Left hindlimb (tissue), 1 donor: Measurements from ENCODE around the gene RAET1E.
"Not testable (repeated sequence)": the region's sequence is repeated elsewhere in the genome, so short reads cannot be mapped to it uniquely, and the experiment has no call there.

Experiments
- DNase-seq: peaks from one replicate; pipeline ENCODE4 v3.0.0-alpha.2; 2018

Gene RAET1E

GRCh38 chr6:149897855-149898744 lies at the start of gene RAET1E:
RAET1E (minus strand) TSS chr6:149898113; CDS start chr6:149890901, 7,212 bp downstream.
- DNase-seq = no peak

- not testable (repeated sequence) for DNase-seq
Observed at GRCh38 chr6:149947533-149947932, 49.6 kb upstream of the RAET1E start.

GRCh38 chr6:149946631-149947030 lies 48.7 kb upstream of the RAET1E start:
- DNase-seq = not testable (repeated sequence)

GRCh38 chr6:149945276-149945675 lies 47.4 kb upstream of the RAET1E start:
- DNase-seq = not testable (repeated sequence)

- not testable (repeated sequence) for DNase-seq
Observed at GRCh38 chr6:149943321-149943720, 45.4 kb upstream of the RAET1E start.

- DNase-seq = no peak
Observed at GRCh38 chr6:149942461-149942829, 44.5 kb upstream of the RAET1E start.

GRCh38 chr6:149941583-149942460 lies 43.9 kb upstream of the RAET1E start, which contains the start of gene ULBP2:
ULBP2 (plus strand) TSS chr6:149942014; CDS start chr6:149942073, 59 bp downstream.
- peak; percentile 91 for DNase-seq

- DNase-seq = no peak
Observed at GRCh38 chr6:149940672-149940982, 42.7 kb upstream of the RAET1E start.

- no peak for DNase-seq
Observed at GRCh38 chr6:149939909-149940671, 42.2 kb upstream of the RAET1E start.

- DNase-seq = no peak
Observed at GRCh38 chr6:149939356-149939648, 41.4 kb upstream of the RAET1E start.

- DNase-seq = no peak
Observed at GRCh38 chr6:149938571-149939355, 40.9 kb upstream of the RAET1E start.

- not testable (repeated sequence) for DNase-seq
Observed at GRCh38 chr6:149938013-149938570, 40.2 kb upstream of the RAET1E start.

GRCh38 chr6:149936743-149937142 lies 38.8 kb upstream of the RAET1E start:
- DNase-seq = no peak

GRCh38 chr6:149935668-149936067 lies 37.8 kb upstream of the RAET1E start:
- DNase-seq = no peak

- no peak for DNase-seq
Observed at GRCh38 chr6:149935246-149935645, 37.3 kb upstream of the RAET1E start.

GRCh38 chr6:149934249-149935156 lies 36.6 kb upstream of the RAET1E start:
- DNase-seq = peak; percentile 50

- no peak for DNase-seq
Observed at GRCh38 chr6:149933461-149933860, 35.5 kb upstream of the RAET1E start.

- no peak for DNase-seq
Observed at GRCh38 chr6:149933036-149933435, 35.1 kb upstream of the RAET1E start.

GRCh38 chr6:149931501-149931900 lies 33.6 kb upstream of the RAET1E start:
- no peak for DNase-seq

- DNase-seq = no peak
Observed at GRCh38 chr6:149929422-149929821, 31.5 kb upstream of the RAET1E start.

GRCh38 chr6:149927025-149927424 lies 29.1 kb upstream of the RAET1E start:
- DNase-seq = not testable (repeated sequence)
